K562 (cell line): ENCODE results near the gene ACR. TPM values are rescaled to one million over a fixed set of nuclear protein-coding genes. Genes with fewer than 3 reads are reported as not detected.

ENCODE experiments used
- ATAC-seq: fragments of 200-7000 bp; cut with Tn5 transposase; 3 replicates; pipeline ENCODE4 v1.9.1; 2020; ENCODE audit warnings: moderate library complexity
- BruUV-seq: library from RNA; stranded (reverse); fragments of 400-500 nt; replicated peaks from 2 replicates; lab custom pipeline; 2021; lab: Mats Ljungman, UMichigan
- CTCF ChIA-PET: fragments of 300-600 bp; formaldehyde crosslinking; extraction: SDS; loops from one replicate; lab custom pipeline; 2021; ENCODE audit warnings: low intra/inter-chr PET ratio; lab: Yijun Ruan, JAX
- POLR2A ChIA-PET: fragments of 300-600, 350-650 bp; sonication (Branson Sonifier 250); formaldehyde crosslinking; extraction: SDS; loops from one replicate; lab custom pipeline; 2021; ENCODE audit warnings: antibody characterized with exemption, inconsistent platforms; lab: Yijun Ruan, JAX
- DNase-seq, 4 experiments: peaks; one replicate each; pipeline versions ENCODE4 v3.0.0 to v3.0.0-alpha.2; 2011 to 2018; ENCODE audit warnings: low spot score in 3 of 4, mixed read lengths in 3 of 4; ENCODE audit errors: extremely low read depth in 1 of 4
- FAIRE-seq: peaks from 2 replicates; lab custom pipeline; 2011; peaks lifted over from hg19 to GRCh38; lab: Jason Lieb, UNC
- H2AFZ ChIP-seq: 2 replicates; pipeline ENCODE4 v1.6.0; 2011; ENCODE audit warnings: low read depth, low read length, control low read depth, inconsistent platforms
- H3K27ac ChIP-seq: fragments of 200-600 bp; 3 replicates; pipeline ENCODE4 v1.8.0; 2011; ENCODE audit warnings: low read depth, mild to moderate bottlenecking, control low read depth, inconsistent platforms, low read length, moderate library complexity, mixed read lengths; ENCODE audit errors: extremely low read depth
- H3K27me3 ChIP-seq, 2 experiments: fragments of 300-600 bp in 1 of 2; 2 replicates in 1 of 2; 3 replicates in 1 of 2; pipeline versions ENCODE4 v1.6.0 to v1.8.0; 2011; ENCODE audit warnings: inconsistent platforms in 2 of 2, low read length in 2 of 2, mild to moderate bottlenecking in 1 of 2, mixed read lengths in 1 of 2, moderate library complexity in 1 of 2; ENCODE audit not compliant: control insufficient read depth in 2 of 2, insufficient read depth in 2 of 2
- H3K36me3 ChIP-seq: fragments of 300-600 bp; 3 replicates; pipeline ENCODE4 v1.8.0; 2011; ENCODE audit warnings: mild to moderate bottlenecking, low read length, inconsistent platforms; ENCODE audit not compliant: control insufficient read depth, insufficient read depth
- H3K4me1 ChIP-seq, 2 experiments: fragments of 200-600 bp in 1 of 2; replicated peaks in 1 of 2; 2 replicates in 1 of 2; 3 replicates in 1 of 2; pipeline versions ENCODE4 v1.5.1 to v1.8.0; 2011; ENCODE audit warnings: inconsistent platforms in 2 of 2, low read length in 2 of 2, mild to moderate bottlenecking in 1 of 2, mixed read lengths in 1 of 2, moderate library complexity in 1 of 2; ENCODE audit not compliant: control insufficient read depth in 2 of 2, insufficient read depth in 2 of 2
- H3K4me2 ChIP-seq: 2 replicates; pipeline ENCODE4 v1.6.1; 2011; ENCODE audit warnings: low read length, control low read depth, inconsistent platforms, mixed read lengths; ENCODE audit not compliant: insufficient read depth
- H3K4me3 ChIP-seq: fragments of 200-600 bp; sonication (generic), shearing (Covaris generic); 2 replicates; pipeline ENCODE4 v1.5.1; 2016; ENCODE audit warnings: control low read depth, inconsistent platforms
- H3K79me2 ChIP-seq: fragments of 200-600 bp; 3 replicates; pipeline ENCODE4 v1.8.0; 2011; ENCODE audit warnings: low read length, inconsistent platforms; ENCODE audit not compliant: control insufficient read depth, insufficient read depth
- H3K9ac ChIP-seq, 2 experiments: 2 replicates each; pipeline versions ENCODE4 v1.6.0 to v1.6.1; 2011; ENCODE audit warnings: low read depth in 2 of 2, low read length in 2 of 2, control low read depth in 1 of 2, inconsistent platforms in 1 of 2, mild to moderate bottlenecking in 1 of 2, mixed read lengths in 1 of 2; ENCODE audit not compliant: insufficient read depth in 1 of 2
- H3K9me1 ChIP-seq: one replicate; pipeline ENCODE4 v1.6.0; 2011; ENCODE audit warnings: inconsistent platforms, mild to moderate bottlenecking, low read length, moderate library complexity; ENCODE audit not compliant: control insufficient read depth, insufficient read depth
- H3K9me3 ChIP-seq: replicated peaks from 2 replicates; pipeline ENCODE4 v1.5.1; 2011; ENCODE audit warnings: low read depth, low read length, inconsistent platforms; ENCODE audit not compliant: control insufficient read depth, insufficient read depth
- H4K20me1 ChIP-seq: replicated peaks from 2 replicates; pipeline ENCODE4 v1.6.1; 2011; ENCODE audit warnings: low read length, inconsistent platforms, mixed read lengths; ENCODE audit not compliant: control insufficient read depth, insufficient read depth
- BHLHE40 ChIP-seq: IDR thresholded peaks from 2 replicates; pipeline ENCODE4 v1.6.1; 2011; ENCODE audit warnings: low read length, improper control_type of control experiment
- NELFE ChIP-seq: IDR thresholded peaks from 2 replicates; pipeline ENCODE4 v1.6.1; 2011; ENCODE audit warnings: mild to moderate bottlenecking; ENCODE audit not compliant: insufficient read depth, insufficient read length
- POLR3A ChIP-seq: IDR thresholded peaks from 2 replicates; pipeline ENCODE4 v1.6.1; 2011; ENCODE audit warnings: borderline replicate concordance, mild to moderate bottlenecking, moderate library complexity; ENCODE audit not compliant: insufficient read length, insufficient read depth; ENCODE audit errors: extremely low read depth
- SPI1 ChIP-seq: IDR thresholded peaks from 2 replicates; pipeline ENCODE4 v1.6.1; 2011; ENCODE audit warnings: low read depth, low read length, control low read depth, borderline replicate concordance
- ZKSCAN1 ChIP-seq: fragments of 150-350 bp; IDR thresholded peaks from 2 replicates; pipeline ENCODE4 v1.6.1; 2016; ENCODE audit warnings: low read depth, low read length
- ZNF445 ChIP-seq: fragments of 250-450 bp; sonication (Bioruptor Pico); IDR thresholded peaks from 2 replicates; pipeline ENCODE4 v1.4.0; 2020; ENCODE audit warnings: low read depth, mild to moderate bottlenecking, moderate library complexity
- ZNF696 ChIP-seq: fragments of 250-450 bp; sonication (Bioruptor Pico); conservative IDR thresholded peaks from 2 replicates; pipeline ENCODE4 v1.4.0; 2020; ENCODE audit warnings: mild to moderate bottlenecking, moderate library complexity
- WGBS: fragments of 100-300 bp; shearing (Covaris generic); methylation state at CpG from one replicate; pipeline ENCODE4 v1.1.6; 2016; ENCODE audit warnings: low coverage, mixed read lengths; ENCODE audit not compliant: insufficient coverage; ENCODE audit errors: missing lambda C conversion rate; 5-methylcytosine and 5-hydroxymethylcytosine counted together
- in situ Hi-C: fragments of 300-500 bp; cut with MboI; formaldehyde crosslinking; loops from 4 replicates; pipeline ENCODE4 v1.15.0; 2018; ENCODE audit warnings: inconsistent platforms, mixed read lengths
- intact Hi-C: fragments of 100-400 bp; cut with micrococcal nuclease; formaldehyde crosslinking; loops from 2 replicates; pipeline ENCODE4 v1.14.2; 2022
- polyA plus RNA-seq, 8 experiments: library from polyadenylated mRNA; depleted of rRNA in 4 of 8; stranded (reverse) in 5 of 8; unstranded in 3 of 8; fragments of >200 nt; fragmentation: Nextera tagmentation in 2 of 8; fragmentation: Illumina TruSeq in 1 of 8; extraction: Ambion mirVana in 2 of 8; extraction: Trizol in 1 of 8; gene quantifications; 2 replicates each; pipeline versions ENCODE4 v1.2.1 to v1.2.3, GENCODE V29; 2011 to 2014; ENCODE audit warnings: inconsistent platforms in 1 of 8, missing spikeins in 1 of 8
- total RNA-seq, 7 experiments: library from RNA; depleted of rRNA in 6 of 7; stranded (reverse); fragments of >200 nt in 6 of 7; fragmentation: Illumina TruSeq in 2 of 7; extraction: Trizol in 2 of 7; gene quantifications; 2 replicates each; pipeline versions ENCODE4 v1.2.1 to v1.2.3, GENCODE V29; 2011 to 2021; ENCODE audit warnings: low replicate concordance in 1 of 7
- TF ChIP-seq, protein P1 (sequence below): fragments of 250-450 bp; sonication (Bioruptor Pico); IDR thresholded peaks from 2 replicates; pipeline ENCODE4 v1.8.0; 2022; ENCODE audit warnings: inconsistent platforms, mild to moderate bottlenecking, moderate library complexity, borderline replicate concordance

Gene ACR
- total and polyA plus RNA-seq, 9 of the 15 experiments (the other 6 are each of a cell fraction or from before 2014, with no cell fraction given) = not detected

DNA sequence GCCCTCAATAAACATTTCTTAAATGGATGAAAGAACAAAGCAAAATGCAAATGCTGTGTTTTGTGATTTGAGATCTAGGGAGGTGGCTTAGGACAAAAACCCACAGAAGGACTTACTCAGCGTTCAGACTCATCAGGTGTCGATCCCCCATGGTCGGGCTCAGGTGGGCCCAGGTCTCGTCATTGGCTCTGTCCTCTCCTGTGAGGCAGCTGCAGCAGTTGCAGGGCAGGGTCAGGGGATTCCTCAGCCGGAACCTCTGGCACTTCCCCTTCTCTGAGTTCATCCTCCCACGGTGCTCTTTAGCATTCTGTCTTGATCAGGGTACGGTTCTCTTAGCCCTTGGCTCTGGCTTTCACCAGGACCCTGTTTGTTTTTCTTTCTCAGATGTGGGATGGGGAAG is 14.0 kb upstream of the ACR start:
- no peaks in the 10 kb centered on the region for H3K79me2 ChIP-seq
- no peak overlapping the region for H3K27ac ChIP-seq
- H3K9me1 ChIP-seq = no peaks in the 10 kb centered on the region
- H3K9me3 ChIP-seq = no peaks in the 10 kb centered on the region
- no peak for DNase-seq
- no peak overlapping the region for H2AFZ ChIP-seq
- no peak overlapping the region for H3K9ac ChIP-seq
- 0 out of 5 replicates have a peak, but pooled peaks cover 0 to 3% of the 10 kb centered on the region in 2 experiments for H3K4me1 ChIP-seq
- no peak for ATAC-seq
- H3K4me2 ChIP-seq = no peak overlapping the region
- ChIA-PET CTCF (no interaction called here), POLR2A (interaction anchor here (0.6 to 0.7 kb wide), 2 partner anchors 9 to 145 kb away, joined by 3 read pairs; no protein-coding TSS in a partner anchor)
- BruUV-seq = no TSS peak
- peaks cover 14 to 59% of the 10 kb centered on the region in 2 experiments; a peak in 3 of 5 replicates for H3K27me3 ChIP-seq
- WGBS = 0% methylated on average over 5 of the region's 7 CpGs
- H3K36me3 ChIP-seq = no peaks in the 10 kb centered on the region
- H3K4me3 ChIP-seq = no peak overlapping the region
- TF ChIP-seq ZNF445 (CRISPR knock-in tag) (no peak), NELFE (no peak), ZKSCAN1 (no peak), BHLHE40 (no peak), ZNF696 (CRISPR knock-in tag) (no peak), POLR3A (no peak), SPI1 (0 out of 2 replicates have a peak, but pooled peaks have one; percentile 25)
- TF ChIP-seq, protein P1, sequence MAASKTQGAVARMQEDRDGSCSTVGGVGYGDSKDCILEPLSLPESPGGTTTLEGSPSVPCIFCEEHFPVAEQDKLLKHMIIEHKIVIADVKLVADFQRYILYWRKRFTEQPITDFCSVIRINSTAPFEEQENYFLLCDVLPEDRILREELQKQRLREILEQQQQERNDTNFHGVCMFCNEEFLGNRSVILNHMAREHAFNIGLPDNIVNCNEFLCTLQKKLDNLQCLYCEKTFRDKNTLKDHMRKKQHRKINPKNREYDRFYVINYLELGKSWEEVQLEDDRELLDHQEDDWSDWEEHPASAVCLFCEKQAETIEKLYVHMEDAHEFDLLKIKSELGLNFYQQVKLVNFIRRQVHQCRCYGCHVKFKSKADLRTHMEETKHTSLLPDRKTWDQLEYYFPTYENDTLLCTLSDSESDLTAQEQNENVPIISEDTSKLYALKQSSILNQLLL (CRISPR knock-in tag) = no peak
- in situ Hi-C loops (no loop called here), intact Hi-C loops (no loop called here)
- no peaks in the 10 kb centered on the region for H4K20me1 ChIP-seq
- FAIRE-seq = no peak
